GM23338 (cell line): Measurements from ENCODE around the gene TMEM217.

ENCODE experiments used
- CTCF ChIP-seq, 2 experiments: fragments of 200-600 bp in 1 of 2; sonication (generic) in 1 of 2; conservative IDR thresholded peaks; 2 replicates each; pipeline versions ENCODE4 v1.5.1 to v1.6.1; 2016 to 2017; ENCODE audit warnings: antibody characterized with exemption in 2 of 2, low read depth in 2 of 2, mild to moderate bottlenecking in 2 of 2, moderate library complexity in 1 of 2
- EZH2 ChIP-seq: fragments of 200-600 bp; sonication (generic); IDR thresholded peaks from one replicate; pipeline ENCODE4 v1.8.0; 2017; ENCODE audit warnings: antibody characterized with exemption, mild to moderate bottlenecking, low read depth; ENCODE audit not compliant: unreplicated experiment

- TF ChIP-seq CTCF (conservative IDR thresholded peaks at IDR 0.05; ENCODE audit: low read depth in 2 of 2) (no peak), EZH2 (no peak)
Measured at GRCh38 chr6:37265001-37265400, 7.1 kb upstream of the TMEM217 start.
